Dermis microvascular lymphatic vessel endothelial cell (primary cell): ENCODE data around the gene AKT1. TPM values are rescaled to one million over a fixed set of nuclear protein-coding genes. Genes with fewer than 3 reads are reported as not detected.

ENCODE experiments used
- DNase-seq, 2 donors: peaks; one replicate each; pipeline versions ENCODE4 v3.0.0 to v3.0.0-alpha.2; 2010; ENCODE audit warnings: low read depth in 2 of 2
- total RNA-seq: library from RNA; depleted of rRNA; stranded (reverse); fragments of >200 nt; gene quantifications from 2 replicates; pipeline ENCODE4 v1.2.1, GENCODE V29; 2014

AKT1 gene
- total RNA-seq, 1 donor from 2014 or later = 127 TPM

DNA sequence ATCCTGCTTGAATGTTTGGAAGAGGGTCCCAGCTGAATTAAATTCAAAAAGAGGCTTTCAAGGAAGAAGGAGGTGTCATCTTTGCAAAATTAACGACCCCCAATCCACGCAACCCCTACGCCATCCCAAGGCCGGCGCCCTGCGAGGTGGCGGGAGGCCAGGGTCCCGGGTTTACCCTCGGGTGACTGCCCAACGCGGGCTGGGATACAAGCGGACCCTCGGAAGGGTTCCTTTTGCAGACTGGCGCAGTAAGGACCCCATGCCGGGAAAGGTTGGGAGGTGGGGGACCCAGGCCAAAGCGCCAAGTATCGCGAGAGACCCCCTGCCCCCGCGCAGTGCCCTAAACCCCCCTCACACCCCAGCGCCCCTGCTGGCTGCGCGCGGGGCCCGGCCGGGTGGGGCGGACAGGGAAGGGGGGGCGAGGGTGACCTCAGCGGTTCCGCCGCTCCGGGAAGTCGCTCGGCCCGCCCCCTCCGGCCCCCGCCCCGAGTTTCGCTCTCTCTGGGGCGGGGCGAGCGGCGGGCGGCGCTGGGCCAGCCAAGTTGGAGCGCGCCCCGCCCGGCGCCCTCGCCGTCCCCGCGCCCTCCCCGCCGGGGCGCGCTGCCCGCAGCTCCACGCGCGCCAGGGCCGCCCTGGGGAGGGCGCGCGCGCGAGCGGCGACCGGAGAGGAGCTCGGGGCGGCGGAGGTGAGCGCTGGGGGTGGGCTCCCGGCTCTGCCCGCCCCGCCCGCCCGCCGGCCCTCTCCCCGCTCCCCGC lies 4.6 kb upstream of the AKT1 start:
- DNase-seq = peak in 1 of 2 donors; percentile 82

DNA sequence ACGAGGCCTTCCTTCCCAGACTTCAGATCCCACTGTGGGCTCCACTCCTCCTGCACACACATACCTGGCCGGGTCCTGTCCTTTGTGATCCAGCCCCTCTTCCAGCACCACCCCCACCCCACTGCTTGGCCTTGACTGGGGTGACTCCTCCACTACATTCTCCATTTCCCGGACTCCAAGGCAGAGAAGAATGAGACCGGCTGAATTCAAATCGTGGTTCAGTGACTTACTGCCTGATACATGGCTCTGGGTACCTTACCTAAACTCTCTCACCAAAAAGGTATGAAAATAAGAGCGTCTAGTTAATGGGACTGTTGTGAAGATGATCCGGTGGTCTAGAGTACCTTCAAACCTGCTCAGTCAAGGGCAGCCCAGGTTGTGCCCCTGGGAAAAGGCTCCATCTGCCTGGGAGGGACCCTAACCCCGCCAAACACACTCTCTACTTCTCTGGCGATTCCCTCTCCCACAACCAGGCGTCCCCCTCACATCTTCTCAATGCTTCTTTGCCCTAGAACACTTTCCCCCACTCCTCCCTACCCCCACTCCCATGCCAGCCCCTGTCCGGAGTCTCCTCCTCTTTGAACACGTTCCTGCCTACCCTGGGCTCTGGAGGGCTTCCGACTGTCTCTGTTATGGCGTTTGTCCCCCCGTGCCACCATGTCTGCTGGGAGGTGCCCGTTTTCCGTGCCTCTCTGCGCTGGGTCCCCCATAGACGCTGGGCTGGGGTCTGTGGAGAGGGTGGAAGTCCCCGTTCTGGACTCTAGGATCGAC lies 3.9 kb upstream of the AKT1 start:
- peak in 1 of 2 donors; percentile 27 for DNase-seq

DNA sequence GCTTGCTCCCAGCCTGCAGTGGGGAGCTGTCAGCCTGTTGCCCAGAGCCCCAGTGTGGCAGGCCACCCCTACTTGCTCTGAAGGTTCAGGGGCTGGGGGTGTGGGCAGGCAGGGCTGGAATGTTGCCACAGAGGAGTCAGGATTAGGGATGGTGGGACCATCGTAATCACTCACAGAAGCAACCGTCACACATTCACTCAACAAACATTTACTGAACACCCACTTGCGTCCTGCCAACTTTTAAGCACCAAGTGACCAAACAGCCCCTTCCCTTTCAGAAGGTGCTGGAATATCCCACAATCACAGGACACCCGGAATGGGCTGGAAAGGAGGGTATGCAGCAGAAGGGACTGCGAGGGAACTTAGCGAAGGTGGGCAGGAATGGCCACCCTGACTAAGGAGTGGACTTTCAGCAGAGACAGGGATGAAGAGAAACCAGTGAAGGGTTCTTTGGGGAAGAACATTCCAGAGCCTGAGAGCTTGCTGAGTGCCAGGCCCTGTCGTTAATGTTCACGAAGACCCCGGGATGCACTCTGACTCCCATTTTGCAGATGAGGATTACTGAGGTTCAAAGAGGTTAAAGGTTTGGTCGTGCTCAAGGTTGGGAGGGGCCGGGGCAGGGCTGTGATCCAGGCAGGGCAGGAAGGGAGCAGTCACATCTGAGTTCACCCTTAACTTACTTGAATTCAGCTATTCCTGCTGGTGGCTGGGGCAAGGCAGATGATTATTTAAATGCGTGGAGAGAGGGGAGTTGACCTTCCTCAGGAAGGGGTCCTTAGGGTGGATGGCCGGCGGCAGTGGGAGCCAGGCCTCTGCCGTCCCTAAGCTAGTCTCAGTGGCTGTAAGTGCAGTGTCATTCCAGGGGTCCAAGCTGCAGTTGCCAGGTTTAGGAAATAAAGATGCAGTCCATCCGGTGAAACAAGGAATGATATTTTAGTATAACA lies 3.0 kb upstream of the AKT1 start:
- DNase-seq = no peak

DNA sequence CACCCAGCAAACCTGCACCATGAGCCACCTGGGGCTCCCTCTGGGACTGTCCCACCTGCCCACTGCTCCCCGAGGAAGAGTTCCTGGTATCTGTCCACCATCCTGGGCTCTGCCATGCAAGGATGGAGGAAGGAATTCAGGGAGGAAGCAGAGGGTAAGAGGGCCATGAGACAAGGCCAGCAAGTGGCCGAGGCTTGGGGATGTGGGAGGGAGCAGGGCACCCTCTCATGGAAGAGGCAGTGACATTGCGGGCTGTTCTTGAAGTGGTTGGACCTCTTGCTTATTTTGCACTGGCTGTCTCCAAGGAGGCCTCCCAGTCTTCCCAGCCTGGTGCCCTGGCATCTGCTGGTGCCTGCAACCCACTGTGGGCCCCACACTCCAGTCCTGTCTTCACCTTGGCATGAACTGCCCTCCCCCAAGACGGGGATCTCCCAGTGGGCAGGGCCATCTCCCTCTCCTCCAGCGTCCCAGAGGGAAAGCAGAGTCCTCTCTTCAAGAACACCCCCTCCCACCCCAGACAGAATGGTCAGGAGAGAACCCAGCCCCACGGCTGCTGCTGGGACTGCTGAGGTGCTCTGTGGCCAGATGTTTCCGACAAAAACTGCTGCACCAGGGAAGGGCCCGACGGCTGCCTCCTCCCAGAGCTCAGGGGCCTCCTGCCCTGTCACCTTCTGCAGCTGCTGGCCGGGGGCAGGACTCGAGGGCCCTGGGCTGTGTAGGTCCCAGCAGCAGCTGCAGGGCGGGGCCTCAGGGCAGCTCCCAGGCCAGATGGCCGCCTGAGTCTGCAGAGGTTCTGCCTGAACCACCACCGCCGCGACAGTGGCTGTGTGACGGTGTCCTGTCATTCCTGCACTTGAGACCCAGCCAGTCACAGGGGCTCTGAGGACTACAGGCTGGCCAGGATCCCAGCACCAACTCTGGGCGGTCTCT lies 1.8 kb upstream of the AKT1 start:
- DNase-seq = no peak

DNA sequence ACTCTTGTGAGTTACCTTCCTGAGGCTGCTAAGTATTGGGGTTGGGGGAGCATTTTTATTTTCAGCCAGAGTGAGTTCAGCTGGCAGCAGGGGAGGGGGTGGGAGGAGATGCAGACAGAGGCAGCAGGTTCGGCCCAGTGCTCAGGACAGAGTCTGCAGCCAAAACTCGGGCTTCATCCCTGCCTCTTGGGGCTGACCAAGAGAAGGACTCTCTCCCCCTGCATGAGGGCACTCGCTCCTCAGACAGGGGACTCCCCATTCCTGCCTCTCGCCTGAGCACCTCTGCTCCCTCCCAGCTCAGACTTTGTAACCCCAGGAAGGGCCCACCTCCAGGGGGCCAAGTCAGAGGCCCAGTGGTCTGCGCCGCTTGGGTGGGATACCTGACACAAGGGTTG lies 1.1 kb upstream of the AKT1 start:
- DNase-seq = no peak

DNA sequence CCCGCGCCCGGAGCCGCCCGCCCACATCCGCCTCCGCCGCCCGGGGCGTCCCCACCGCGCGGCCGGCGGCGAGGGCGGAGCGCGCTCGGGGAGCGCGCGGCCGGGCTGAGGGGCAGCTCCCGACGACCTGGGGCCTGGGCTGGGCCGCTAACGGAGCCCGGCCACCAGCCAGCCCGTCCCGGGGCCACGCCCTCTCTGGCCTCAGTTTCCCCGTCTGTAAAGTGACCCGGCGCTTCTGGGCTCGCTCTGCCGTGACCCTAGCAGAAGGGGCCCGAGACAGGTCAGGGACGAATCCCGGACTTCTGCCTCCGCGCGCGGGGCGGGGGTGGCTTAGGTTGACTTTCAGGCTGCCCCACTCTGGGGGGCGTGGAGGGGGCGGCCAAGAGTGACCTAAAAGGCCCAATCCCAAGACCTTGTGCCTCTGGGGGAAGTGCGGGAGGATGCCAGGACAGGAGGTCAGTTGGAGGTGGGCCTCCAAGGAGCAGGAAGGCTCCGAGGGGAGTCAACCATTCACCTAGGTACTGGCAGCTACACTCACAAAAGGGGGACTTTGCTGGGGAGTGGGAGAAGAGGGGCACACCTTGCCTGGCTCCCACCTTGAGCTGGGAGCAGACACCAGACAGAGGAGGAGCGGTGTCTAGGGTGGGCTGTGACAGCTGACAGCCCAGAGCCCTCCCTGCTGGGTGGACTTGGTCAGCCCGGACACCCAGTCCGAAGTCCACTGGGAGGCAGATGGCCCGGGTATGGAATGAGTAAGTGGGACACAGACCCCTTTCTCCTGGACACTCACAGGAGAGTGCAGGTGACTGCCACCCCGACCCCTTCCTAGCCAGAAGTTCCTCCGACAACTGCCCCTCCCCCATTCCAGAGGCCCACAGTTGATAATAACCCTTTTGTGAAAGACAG lies 486 bp upstream of the AKT1 start:
- DNase-seq = peak in 1 of 2 donors; percentile 49

DNA sequence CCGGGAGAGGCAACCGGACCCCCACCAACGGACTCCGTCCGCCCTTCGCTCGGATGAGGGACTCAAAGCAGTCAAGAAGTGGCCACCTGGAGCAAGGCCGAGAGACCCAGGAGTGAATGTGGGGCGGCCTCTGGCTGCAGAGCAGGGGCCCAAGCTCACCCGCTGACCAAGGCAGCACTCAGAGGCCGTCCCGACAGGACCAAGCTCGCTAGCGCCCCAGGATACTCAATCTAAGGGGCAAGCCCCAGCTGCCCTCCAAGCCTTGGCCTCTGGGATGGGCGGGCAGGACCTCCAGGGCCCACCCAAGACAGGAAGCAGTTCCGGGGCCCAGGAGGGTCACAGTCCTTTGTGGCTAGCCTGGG lies 936 bp downstream of the AKT1 start:
- DNase-seq = peak in 1 of 2 donors; percentile 42

DNA sequence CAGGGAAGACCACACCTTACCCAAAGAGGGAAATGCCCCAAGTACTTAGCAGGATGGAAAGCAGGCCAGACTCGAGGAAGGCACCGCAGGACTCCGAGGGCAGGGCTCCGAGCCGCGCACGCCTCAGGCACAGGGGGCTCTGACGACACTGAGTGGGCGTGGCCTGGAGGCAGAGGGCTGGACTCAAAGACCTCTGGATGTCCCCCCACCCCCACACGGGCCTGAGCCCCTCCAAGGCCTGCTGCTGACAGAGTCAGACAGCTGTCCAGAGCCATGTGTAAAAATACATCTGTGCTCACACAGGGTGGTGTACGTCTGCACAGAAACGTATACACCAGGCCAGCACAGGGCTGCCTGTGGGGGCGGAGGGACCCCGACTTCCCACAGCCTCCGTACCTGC lies 1.4 kb downstream of the AKT1 start:
- DNase-seq = peak in 1 of 2 donors; percentile 58

DNA sequence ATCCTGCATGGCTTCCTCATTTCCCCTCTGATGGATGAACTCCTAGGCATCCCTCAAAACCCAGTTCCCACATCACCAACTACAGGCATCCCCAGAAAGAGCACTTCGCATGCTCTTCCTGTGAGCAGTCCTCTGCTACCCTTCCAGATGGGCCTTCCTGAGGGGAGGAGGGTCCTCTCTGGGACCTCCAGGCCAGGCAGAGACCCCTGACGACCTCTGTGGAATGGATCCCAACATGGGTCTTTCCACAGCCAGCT lies 1.9 kb downstream of the AKT1 start:
- DNase-seq = no peak

DNA sequence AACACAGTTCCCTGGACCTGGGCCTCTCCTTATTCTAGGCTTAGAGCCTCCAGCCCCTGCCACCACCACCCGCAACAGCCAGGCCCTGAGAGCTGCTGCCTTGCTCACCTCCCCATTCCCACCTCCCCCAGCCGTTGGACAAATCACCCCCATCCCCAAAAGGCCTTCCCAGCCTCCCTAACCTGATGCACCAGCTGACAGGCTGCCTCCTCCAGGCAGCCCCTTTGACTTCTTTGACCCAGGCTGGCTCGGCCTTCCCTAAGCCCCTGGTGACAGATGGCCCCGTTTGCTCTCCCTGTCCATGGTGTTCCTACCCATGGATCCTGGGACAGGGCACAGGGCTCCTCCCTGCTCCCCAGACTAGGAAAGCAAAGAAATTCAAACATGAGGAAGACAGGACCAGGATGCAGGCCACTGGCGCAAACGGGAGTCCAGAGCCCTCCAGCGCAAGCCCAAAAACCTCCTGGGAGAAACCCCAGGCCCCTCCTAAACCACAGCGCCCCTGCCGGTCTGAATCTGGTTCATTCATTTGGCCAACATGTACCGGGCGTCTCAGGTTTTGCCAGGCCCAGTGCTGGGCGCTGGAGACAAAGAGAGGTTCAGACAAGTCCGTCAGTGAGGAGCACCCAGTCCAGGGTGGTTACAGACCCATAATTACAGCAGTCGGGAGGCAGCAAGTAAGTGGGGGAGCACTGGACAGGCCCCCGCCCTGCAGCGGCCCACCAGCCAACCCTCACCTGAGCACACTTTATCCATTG lies 2.4 kb downstream of the AKT1 start:
- no peak for DNase-seq

DNA sequence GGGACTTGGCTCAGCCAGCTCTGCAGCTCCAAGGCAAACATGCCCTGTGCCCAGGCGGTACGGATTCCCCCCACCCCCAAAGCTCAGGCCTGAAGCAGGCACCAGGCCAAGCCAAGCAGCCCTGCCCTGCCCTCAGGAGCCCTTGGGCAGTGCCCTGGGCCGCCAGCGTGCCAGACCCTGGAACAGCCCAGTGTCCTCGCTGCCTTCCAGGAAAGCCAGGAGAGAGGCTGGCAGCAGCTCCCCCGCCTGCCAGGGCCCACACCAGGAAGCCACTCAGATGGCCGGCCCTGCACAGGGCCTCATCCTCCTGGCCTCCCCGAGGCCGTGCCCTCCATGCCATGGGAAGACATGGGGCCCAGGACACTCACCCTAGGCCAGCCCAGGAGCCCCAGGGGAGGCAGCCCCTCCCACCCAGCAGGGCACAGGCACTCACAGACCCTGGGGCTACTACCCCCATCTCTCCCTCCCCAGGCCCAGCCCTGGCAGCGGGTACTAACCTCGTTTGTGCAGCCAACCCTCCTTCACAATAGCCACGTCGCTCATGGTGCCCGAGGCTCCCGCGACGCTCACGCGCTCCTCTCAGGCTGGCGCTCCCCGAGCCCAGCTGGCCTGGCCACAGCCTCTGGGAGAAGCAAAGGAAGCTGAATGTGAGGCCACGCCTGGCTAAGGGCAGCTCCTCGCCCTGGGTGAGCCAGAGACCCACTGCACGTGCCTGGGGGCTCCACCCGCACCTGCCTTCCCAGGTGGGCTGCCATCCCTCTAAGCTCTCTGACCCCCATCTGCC lies 3.3 kb downstream of the AKT1 start:
- no peak for DNase-seq

DNA sequence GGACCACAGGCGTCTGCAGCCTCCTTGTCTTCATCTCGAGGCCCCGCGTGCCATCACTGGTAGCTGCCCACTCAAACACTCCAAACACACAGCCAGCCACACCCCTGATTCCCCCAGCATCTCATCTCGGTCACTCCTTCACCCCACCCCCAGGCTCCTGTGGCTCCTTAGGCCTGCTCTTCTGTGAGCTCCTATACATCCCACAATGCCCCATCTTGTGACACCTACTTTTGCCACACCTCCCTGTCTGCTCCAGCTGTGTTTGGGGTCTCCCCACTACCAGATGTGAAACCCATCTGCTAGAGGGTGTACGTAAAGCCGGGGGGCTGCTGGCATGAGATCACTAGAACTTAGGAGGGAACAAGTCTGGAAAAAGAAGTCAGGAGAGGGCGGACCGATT lies 4.1 kb downstream of the AKT1 start:
- DNase-seq = no peak

DNA sequence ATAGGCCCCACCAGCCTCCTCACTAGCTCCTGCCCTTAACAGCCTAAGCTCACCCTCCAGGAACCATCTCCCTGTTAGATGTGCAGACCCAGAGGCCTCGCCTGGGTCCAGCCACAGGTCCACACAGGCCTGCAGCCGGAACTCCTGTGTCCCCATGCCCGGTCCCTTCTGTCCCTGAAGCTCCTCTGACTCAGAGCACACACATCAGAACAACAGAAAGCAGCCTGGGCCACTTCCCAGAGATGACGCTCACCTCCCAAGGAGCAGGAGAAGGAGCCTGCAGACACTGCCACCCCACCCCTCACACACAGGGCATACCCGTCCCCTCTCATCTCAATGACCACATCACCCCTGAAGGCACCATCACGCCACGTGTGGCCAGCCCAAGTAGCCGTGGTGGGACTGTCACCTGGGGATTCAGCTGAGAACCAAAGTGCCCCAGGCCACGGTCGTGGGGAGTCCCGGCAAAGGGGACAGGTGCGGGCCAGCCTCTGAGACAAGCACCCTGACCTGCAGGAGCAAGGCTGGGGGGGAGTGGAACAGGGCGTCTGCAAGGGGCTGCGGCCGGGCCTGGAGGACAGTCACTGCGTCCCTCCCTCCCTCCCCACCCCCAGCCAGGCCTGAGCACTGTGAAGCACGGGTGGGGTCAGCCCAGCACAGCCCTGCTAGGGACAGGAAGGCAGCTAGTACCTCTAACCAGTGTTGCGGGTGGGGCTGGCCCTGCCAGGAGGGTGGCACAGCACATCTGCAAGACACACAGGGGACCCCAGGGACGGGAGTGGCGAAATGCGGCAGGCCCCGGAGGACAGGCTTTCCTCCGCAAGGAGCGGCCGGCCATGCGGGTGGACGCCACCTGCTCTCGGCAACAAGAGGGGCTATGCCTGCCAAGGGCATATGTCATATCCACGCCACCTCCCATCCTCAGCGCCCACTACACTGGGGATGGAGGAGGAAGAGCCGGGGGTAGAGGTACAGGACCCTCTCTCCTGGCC lies 5.5 kb downstream of the AKT1 start:
- no peak for DNase-seq

DNA sequence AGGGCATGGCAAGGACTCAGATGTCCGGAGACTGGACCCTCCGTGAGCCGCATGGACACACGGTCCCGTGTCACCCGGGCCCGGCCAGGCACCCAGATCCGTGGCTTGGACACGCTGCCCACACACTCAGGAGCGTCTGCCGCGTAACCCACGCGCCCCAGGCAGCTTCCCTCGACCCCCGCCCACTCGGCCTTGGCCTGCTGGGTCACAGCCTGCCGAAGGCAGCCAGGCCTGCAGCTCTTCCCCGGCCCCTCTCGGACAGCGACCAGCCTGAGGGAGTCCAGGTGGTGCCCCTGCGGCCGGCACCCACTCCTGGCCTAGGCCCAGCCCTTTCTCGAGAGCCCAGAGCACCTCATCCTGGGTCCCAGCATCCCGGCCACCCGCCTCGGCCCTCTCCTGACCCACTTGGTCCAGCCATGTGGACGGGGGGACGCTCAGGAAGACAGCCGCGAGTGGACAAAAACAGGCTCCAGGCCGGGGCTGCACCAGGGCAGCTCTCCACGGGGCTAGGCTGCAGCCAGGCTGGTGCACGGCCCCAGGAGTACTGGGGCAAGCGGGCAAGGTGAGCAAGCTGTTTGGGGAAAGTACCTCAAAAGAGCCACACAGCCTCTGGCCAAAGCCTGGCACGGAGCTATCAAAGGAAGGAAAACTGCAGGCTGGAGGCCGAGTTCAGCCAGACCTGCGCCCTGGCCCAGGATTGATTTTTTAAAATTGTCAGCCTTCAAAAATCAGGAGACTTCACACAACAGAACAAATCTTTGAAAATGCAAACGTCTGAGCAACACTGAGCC lies 6.5 kb downstream of the AKT1 start:
- no peak for DNase-seq

DNA sequence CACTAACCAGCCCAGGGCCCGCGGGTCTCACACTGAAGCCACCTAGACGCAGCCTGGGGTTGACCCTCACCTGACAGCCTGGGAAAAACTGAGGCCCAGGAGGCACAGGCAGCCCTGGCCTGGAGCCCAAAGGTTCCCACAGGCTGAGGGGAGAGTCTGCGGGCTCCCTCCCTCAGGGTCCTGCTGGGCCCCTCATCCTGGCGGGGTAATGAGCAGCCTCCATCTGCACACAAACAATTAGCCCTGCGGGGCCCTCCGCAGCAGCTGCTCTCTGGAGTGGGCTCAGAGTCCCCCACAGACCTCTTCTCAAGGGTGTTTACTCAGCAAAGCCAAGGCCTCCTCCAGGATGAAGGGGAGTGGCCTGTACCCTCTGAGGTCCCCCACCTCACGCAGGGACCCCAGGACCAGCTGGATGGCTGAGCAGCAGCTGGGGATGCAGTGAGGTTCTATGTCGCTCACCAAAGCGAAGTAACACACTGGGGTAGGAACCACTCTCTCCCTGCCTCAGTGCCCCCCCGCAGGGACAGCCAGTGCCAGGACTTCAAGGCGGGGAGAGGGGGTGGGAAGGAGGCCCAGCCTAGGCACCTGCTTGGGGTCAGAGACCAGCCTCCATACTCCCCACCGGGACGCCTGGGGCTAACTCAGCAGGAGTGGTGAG lies 7.3 kb downstream of the AKT1 start:
- no peak for DNase-seq

DNA sequence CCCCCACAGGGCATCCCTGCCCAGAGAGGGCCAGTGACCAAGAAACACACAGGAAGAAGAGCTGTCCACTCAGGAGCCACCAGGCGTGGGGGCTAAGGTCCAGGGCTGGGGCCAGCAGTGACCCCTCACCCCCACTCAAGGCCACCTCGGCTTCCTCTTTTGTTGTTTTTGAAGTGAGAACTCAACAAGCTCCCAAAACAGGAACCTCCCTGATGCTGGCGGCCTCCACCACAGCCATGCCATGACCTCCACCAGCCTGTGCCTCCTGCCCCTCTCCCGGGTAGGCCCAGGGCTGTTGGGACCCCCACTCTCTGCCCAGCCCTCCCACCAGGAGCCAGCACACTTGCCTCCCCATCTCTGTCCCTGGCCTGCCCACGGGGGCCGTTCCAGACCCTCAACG lies 7.8 kb downstream of the AKT1 start:
- DNase-seq = no peak
